Esophagus muscularis mucosa (tissue), 3 donors: Measurements from ENCODE around the gene EMCN.

Source experiments
- POLR2AphosphoS5 ChIP-seq, 2 donors: sonication (generic); formaldehyde crosslinking; IDR thresholded peaks; one replicate each; pipeline ENCODE4 v1.6.1; 2017; ENCODE audit warnings: antibody characterized with exemption in 2 of 2
- TF ChIP-seq, protein P1 (sequence below), 3 experiments: fragments of 200-600 bp in 2 of 3; fragments of 450-650 bp in 1 of 3; sonication (generic) in 2 of 3; IDR thresholded peaks; one replicate each; pipeline ENCODE4 v1.5.1; 2017 to 2019; ENCODE audit warnings: antibody characterized with exemption in 3 of 3, mild to moderate bottlenecking in 2 of 3, moderate library complexity in 1 of 3

DNA sequence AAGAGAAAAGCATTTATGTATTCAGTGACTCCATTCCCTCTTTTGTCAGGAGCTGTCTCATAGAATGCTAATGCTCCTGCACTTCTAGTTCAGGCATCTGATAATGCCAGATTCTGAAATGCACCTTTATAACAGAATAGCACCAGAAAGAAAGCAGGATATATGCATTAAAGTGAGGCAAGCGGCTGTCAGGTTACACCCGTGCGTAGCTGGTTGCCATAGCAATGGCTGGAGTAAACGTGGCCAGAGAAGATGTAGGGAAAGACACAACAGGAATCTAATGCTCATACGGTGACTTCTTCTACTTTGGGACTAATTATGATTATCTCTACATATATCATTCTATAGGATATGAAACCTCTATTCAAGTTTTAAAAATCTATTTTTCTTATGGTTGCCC lies 5.9 kb downstream of the EMCN start:
- no peak for TF ChIP-seq POLR2AphosphoS5 (IDR thresholded peaks at IDR 0.05)
- TF ChIP-seq, protein P1, sequence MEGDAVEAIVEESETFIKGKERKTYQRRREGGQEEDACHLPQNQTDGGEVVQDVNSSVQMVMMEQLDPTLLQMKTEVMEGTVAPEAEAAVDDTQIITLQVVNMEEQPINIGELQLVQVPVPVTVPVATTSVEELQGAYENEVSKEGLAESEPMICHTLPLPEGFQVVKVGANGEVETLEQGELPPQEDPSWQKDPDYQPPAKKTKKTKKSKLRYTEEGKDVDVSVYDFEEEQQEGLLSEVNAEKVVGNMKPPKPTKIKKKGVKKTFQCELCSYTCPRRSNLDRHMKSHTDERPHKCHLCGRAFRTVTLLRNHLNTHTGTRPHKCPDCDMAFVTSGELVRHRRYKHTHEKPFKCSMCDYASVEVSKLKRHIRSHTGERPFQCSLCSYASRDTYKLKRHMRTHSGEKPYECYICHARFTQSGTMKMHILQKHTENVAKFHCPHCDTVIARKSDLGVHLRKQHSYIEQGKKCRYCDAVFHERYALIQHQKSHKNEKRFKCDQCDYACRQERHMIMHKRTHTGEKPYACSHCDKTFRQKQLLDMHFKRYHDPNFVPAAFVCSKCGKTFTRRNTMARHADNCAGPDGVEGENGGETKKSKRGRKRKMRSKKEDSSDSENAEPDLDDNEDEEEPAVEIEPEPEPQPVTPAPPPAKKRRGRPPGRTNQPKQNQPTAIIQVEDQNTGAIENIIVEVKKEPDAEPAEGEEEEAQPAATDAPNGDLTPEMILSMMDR (IDR thresholded peaks at IDR 0.05) = no peak
